HepG2 (cell line): ENCODE measurements around the gene RABGEF1. TPM values are rescaled to one million over a fixed set of nuclear protein-coding genes. Genes with fewer than 3 reads are reported as not detected.

Experiments
- ATF1 ChIP-seq: IDR thresholded peaks from 2 replicates; pipeline ENCODE4 v1.6.1; 2016; ENCODE audit warnings: mild to moderate bottlenecking, control low read depth
- CEBPB ChIP-seq: IDR thresholded peaks from 2 replicates; pipeline ENCODE4 v1.6.1; 2011; ENCODE audit warnings: low read depth, low read length, improper control_type of control experiment, borderline replicate concordance
- DPF2 ChIP-seq: sonication (generic); formaldehyde crosslinking; IDR thresholded peaks from 2 replicates; pipeline ENCODE4 v1.4.0; 2020; ENCODE audit warnings: mild to moderate bottlenecking, low read depth, missing genetic modification reagents, borderline replicate concordance
- E2F5 ChIP-seq: sonication (generic); formaldehyde crosslinking; conservative IDR thresholded peaks from 2 replicates; pipeline ENCODE4 v1.4.0; 2020; ENCODE audit warnings: missing genetic modification reagents
- FOXA3 ChIP-seq: IDR thresholded peaks from 2 replicates; pipeline ENCODE4 v1.6.1; 2016; ENCODE audit warnings: missing genetic modification reagents, missing compliant biosample characterization
- FOXP4 ChIP-seq: sonication (generic); formaldehyde crosslinking; IDR thresholded peaks from 2 replicates; pipeline ENCODE4 v1.4.0; 2020; ENCODE audit warnings: missing genetic modification reagents
- HNF1B ChIP-seq: sonication (generic); formaldehyde crosslinking; IDR thresholded peaks from 2 replicates; pipeline ENCODE4 v1.5.1; 2020; ENCODE audit warnings: mild to moderate bottlenecking, moderate library complexity, missing genetic modification reagents
- KLF16 ChIP-seq, 2 experiments: sonication (generic) in 1 of 2; formaldehyde crosslinking in 1 of 2; IDR thresholded peaks; 2 replicates each; pipeline versions ENCODE4 v1.6.1 to v1.8.0; 2016 to 2023; ENCODE audit warnings: missing genetic modification reagents in 2 of 2, missing compliant biosample characterization in 1 of 2
- MEF2D ChIP-seq: sonication (generic); formaldehyde crosslinking; IDR thresholded peaks from 2 replicates; pipeline ENCODE4 v1.5.1; 2020; ENCODE audit warnings: mild to moderate bottlenecking, missing genetic modification reagents
- PITX1 ChIP-seq: sonication (generic); formaldehyde crosslinking; IDR thresholded peaks from 2 replicates; pipeline ENCODE4 v1.5.1; 2020; ENCODE audit warnings: mild to moderate bottlenecking, missing genetic modification reagents
- RNF2 ChIP-seq: fragments of 450-650 bp; conservative IDR thresholded peaks from 2 replicates; pipeline ENCODE4 v1.6.1; 2016; ENCODE audit warnings: low read depth
- SALL1 ChIP-seq: sonication (generic); formaldehyde crosslinking; IDR thresholded peaks from 2 replicates; pipeline ENCODE4 v1.8.0; 2022; ENCODE audit warnings: mild to moderate bottlenecking, missing genetic modification reagents
- SOX5 ChIP-seq: IDR thresholded peaks from 2 replicates; pipeline ENCODE4 v1.6.1; 2016; ENCODE audit warnings: borderline replicate concordance
- TEAD3 ChIP-seq: optimal IDR thresholded peaks from 2 replicates; pipeline ENCODE3; 2016; ENCODE audit warnings: borderline replicate concordance
- TFE3 ChIP-seq: IDR thresholded peaks from 2 replicates; pipeline ENCODE4 v1.6.1; 2016
- TOPORS ChIP-seq: sonication (generic); formaldehyde crosslinking; IDR thresholded peaks from 2 replicates; pipeline ENCODE4 v1.8.0; 2023; ENCODE audit warnings: mild to moderate bottlenecking, missing genetic modification reagents
- USF2 ChIP-seq, 2 experiments: sonication (generic) in 1 of 2; formaldehyde crosslinking in 1 of 2; IDR thresholded peaks; 2 replicates each; pipeline versions ENCODE4 v1.5.1 to v1.6.1; 2011 to 2020; ENCODE audit warnings: borderline replicate concordance in 1 of 2, low read depth in 1 of 2, low read length in 1 of 2, mild to moderate bottlenecking in 1 of 2, missing genetic modification reagents in 1 of 2, moderate library complexity in 1 of 2
- ZBTB20 ChIP-seq: sonication (generic); formaldehyde crosslinking; IDR thresholded peaks from 2 replicates; pipeline ENCODE4 v1.8.1; 2023; ENCODE audit warnings: missing genetic modification reagents, low read depth, mild to moderate bottlenecking, borderline replicate concordance
- ZNF205 ChIP-seq: IDR thresholded peaks from 2 replicates; pipeline ENCODE4 v1.6.1; 2018; ENCODE audit warnings: missing biosample characterization, missing genetic modification reagents
- ZNF24 ChIP-seq: fragments of 450-650 bp; IDR thresholded peaks from 2 replicates; pipeline ENCODE4 v1.6.1; 2017; ENCODE audit warnings: antibody characterized with exemption, mild to moderate bottlenecking
- ZNF3 ChIP-seq: IDR thresholded peaks from 2 replicates; pipeline ENCODE4 v1.7.0; 2017; ENCODE audit warnings: inconsistent platforms
- ZSCAN20 ChIP-seq: sonication (generic); formaldehyde crosslinking; IDR thresholded peaks from 2 replicates; pipeline ENCODE4 v1.4.0; 2020; ENCODE audit warnings: missing genetic modification reagents, mild to moderate bottlenecking, borderline replicate concordance
- polyA plus RNA-seq, 8 experiments: library from polyadenylated mRNA; depleted of rRNA in 3 of 8; stranded (reverse) in 7 of 8; unstranded in 1 of 8; fragments of >200 nt; fragmentation: Illumina TruSeq in 4 of 8; extraction: Trizol in 4 of 8; gene quantifications; 2 replicates each; pipeline versions ENCODE4 v1.2.1 to v1.2.3, GENCODE V29; 2011 to 2016; ENCODE audit warnings: low read depth in 4 of 8, missing spikeins in 1 of 8, mixed read lengths in 1 of 8; ENCODE audit not compliant: insufficient read depth in 1 of 8
- total RNA-seq, 5 experiments: library from RNA; depleted of rRNA; stranded (reverse); fragments of >200 nt; fragmentation: Illumina TruSeq; extraction: Trizol; gene quantifications; 2 replicates each; pipeline ENCODE4 v1.2.3, GENCODE V29; 2016; ENCODE audit warnings: low read depth in 1 of 5

RABGEF1 gene
- total and polyA plus RNA-seq, 2 of the 13 experiments (the other 11 are each of a cell fraction or from before 2014, with no cell fraction given): 22.7 to 35.3 TPM

GRCh38 chr7:66776800-66777442 lies 36.4 kb downstream of the RABGEF1 start (continued):
- TF ChIP-seq TEAD3 (CRISPR knock-in tag) (peak; percentile 33), USF2 (IDR thresholded peaks at IDR 0.05; ENCODE audit: low read depth, low read length) (no peak), USF2 (CRISPR knock-in tag; IDR thresholded peaks at IDR 0.05; ENCODE audit: borderline replicate concordance) (peak; percentile 77; the same call in 1 of the 2 replicates), SALL1 (CRISPR knock-in tag) (peak; percentile 28; the same call in 1 of the 2 replicates), PITX1 (CRISPR knock-in tag) (peak; percentile 86), FOXP4 (CRISPR knock-in tag) (peak; percentile 55), ATF1 (CRISPR knock-in tag) (no peak), ZNF205 (CRISPR knock-in tag) (peak; percentile 75), HNF1B (CRISPR knock-in tag) (0 out of 2 replicates have a peak, but pooled peaks have one; percentile 53), KLF16 (CRISPR knock-in tag; IDR thresholded peaks at IDR 0.05) (peak in 1 of 2 experiments; percentile 47; a peak in 1 of 4 replicates), TOPORS (no peak), FOXA3 (peak; percentile 37; the same call in 1 of the 2 replicates), CEBPB (peak; percentile 22; the same call in 1 of the 2 replicates), DPF2 (no peak), TFE3 (peak; percentile 86), ZNF3 (CRISPR knock-in tag) (no peak), ZNF24 (peak; percentile 92), MEF2D (CRISPR knock-in tag) (0 out of 2 replicates have a peak, but pooled peaks have one; percentile 48), ZSCAN20 (CRISPR knock-in tag) (peak; percentile 99), SOX5 (CRISPR knock-in tag) (peak; percentile 92), ZBTB20 (peak; percentile 68; the same call in 1 of the 2 replicates), E2F5 (CRISPR knock-in tag) (no peak), RNF2 (no peak)
